PC-3 (cell line): ENCODE data around the gene TRA2B. TPM values are rescaled to one million over a fixed set of nuclear protein-coding genes. Genes with fewer than 3 reads are reported as not detected.

Experiments
- ATAC-seq: fragments of 200-7000 bp; cut with Tn5 transposase; 2 replicates; pipeline ENCODE4 v1.9.1; 2020; ENCODE audit warnings: mild to moderate bottlenecking, moderate library complexity
- BruUV-seq: library from RNA; stranded (reverse); fragments of 400-500 nt; replicated peaks from 2 replicates; lab custom pipeline; 2021; lab: Mats Ljungman, UMichigan
- CTCF ChIA-PET: fragments of 300-600 bp; sonication (Branson Sonifier 250); formaldehyde crosslinking; loops from one replicate; lab custom pipeline; 2022; ENCODE audit warnings: antibody characterized with exemption; lab: Charles Lee
- POLR2A ChIA-PET: fragments of 300-600 bp; sonication (Branson Sonifier 250); formaldehyde crosslinking; loops from one replicate; lab custom pipeline; 2022; ENCODE audit warnings: antibody characterized with exemption; ENCODE audit not compliant: unreplicated experiment; lab: Charles Lee
- DNase-seq: peaks from one replicate; pipeline ENCODE4 v3.0.0-alpha.2; 2015
- H2AFZ ChIP-seq: fragments of 300-600 bp; sonication (generic); 2 replicates; pipeline ENCODE4 v1.6.0; 2016; ENCODE audit warnings: antibody characterized with exemption, low read length
- H3F3A ChIP-seq: fragments of 300-600 bp; sonication (generic); one replicate; pipeline ENCODE4 v1.6.0; 2017; ENCODE audit warnings: antibody characterized with exemption, low read length, control low read depth, mild to moderate bottlenecking; ENCODE audit not compliant: unreplicated experiment
- H3K27ac ChIP-seq: fragments of 300-600 bp; sonication (generic); 2 replicates; pipeline ENCODE4 v1.5.1; 2016; ENCODE audit warnings: mild to moderate bottlenecking, low read length
- H3K27me3 ChIP-seq: fragments of 300-600 bp; sonication (generic); 2 replicates; pipeline ENCODE4 v1.6.1; 2016; ENCODE audit warnings: low read length, mixed read lengths
- H3K36me3 ChIP-seq: fragments of 300-600 bp; sonication (generic); 2 replicates; pipeline ENCODE4 v1.6.1; 2016; ENCODE audit warnings: low read depth, mixed run types, low read length, mixed read lengths
- H3K4me1 ChIP-seq: fragments of 300-600 bp; sonication (generic); 2 replicates; pipeline ENCODE4 v1.5.1; 2016; ENCODE audit warnings: low read length; ENCODE audit not compliant: insufficient read depth
- H3K4me2 ChIP-seq: fragments of 300-600 bp; sonication (generic); 2 replicates; pipeline ENCODE4 v1.6.0; 2016; ENCODE audit warnings: low read length
- H3K4me3 ChIP-seq: fragments of 300-600 bp; sonication (generic); 2 replicates; pipeline ENCODE4 v1.5.1; 2016; ENCODE audit warnings: mild to moderate bottlenecking, low read length, mixed read lengths
- H3K79me2 ChIP-seq: fragments of 300-600 bp; sonication (generic); 2 replicates; pipeline ENCODE4 v1.6.1; 2017; ENCODE audit warnings: low read length, mixed read lengths
- H3K9ac ChIP-seq: fragments of 300-600 bp; sonication (generic); 2 replicates; pipeline ENCODE4 v1.6.0; 2016; ENCODE audit warnings: mild to moderate bottlenecking, low read length
- H3K9me2 ChIP-seq: fragments of 300-600 bp; sonication (generic); replicated peaks from 2 replicates; pipeline ENCODE4 v1.6.1; 2016; ENCODE audit warnings: mixed run types, low read length, mixed read lengths
- H3K9me3 ChIP-seq: fragments of 300-600 bp; sonication (generic); 2 replicates; pipeline ENCODE4 v1.6.1; 2016; ENCODE audit warnings: low read length, mixed read lengths
- H4K20me1 ChIP-seq: fragments of 300-600 bp; sonication (generic); 2 replicates; pipeline ENCODE4 v1.6.1; 2016; ENCODE audit warnings: low read length, mixed read lengths
- CTCF ChIP-seq: fragments of 300-600 bp; sonication (generic); conservative IDR thresholded peaks from 2 replicates; pipeline ENCODE4 v1.5.1; 2017; ENCODE audit warnings: antibody characterized with exemption, low read depth, mild to moderate bottlenecking, low read length
- EZH2 ChIP-seq: fragments of 300-600 bp; sonication (generic); IDR thresholded peaks from one replicate; pipeline ENCODE4 v1.6.1; 2017; ENCODE audit warnings: antibody characterized with exemption, mild to moderate bottlenecking, low read length; ENCODE audit not compliant: unreplicated experiment
- EZH2phosphoT487 ChIP-seq: fragments of 300-600 bp; sonication (generic); IDR thresholded peaks from 2 replicates; pipeline ENCODE4 v1.6.1; 2018; ENCODE audit warnings: mild to moderate bottlenecking, antibody characterized with exemption, low read length, borderline replicate concordance
- intact Hi-C: fragments of 100-400 bp; cut with micrococcal nuclease; formaldehyde crosslinking; loops from 2 replicates; pipeline ENCODE4 v1.9.0; 2023
- total RNA-seq: library from RNA; depleted of rRNA; stranded (reverse); fragments of >200 nt; gene quantifications from 2 replicates; pipeline ENCODE4 v1.2.3, GENCODE V29; 2014

The TRA2B gene
- total RNA-seq, 1 experiment from 2014 or later, result 287 TPM

GRCh38 chr3:185984203-185984602 is 46.4 kb upstream of the TRA2B start:
- CTCF ChIA-PET, result no interaction called here
- Histone ChIP-seq H3K36me3 (no peaks in the 10 kb centered on the region), H3K27ac (no peak overlapping the region), H3K9me3 (no peaks in the 10 kb centered on the region), H3K4me3 (no peak overlapping the region), H3K27me3 (no peaks in the 10 kb centered on the region), H4K20me1 (no peaks in the 10 kb centered on the region), H2AFZ (peak overlapping the region; percentile 58; the same call in 1 of the 2 replicates), H3K4me2 (peak overlapping the region; percentile 64), H3K9me2 (no peaks in the 10 kb centered on the region), H3K9ac (no peak overlapping the region), H3F3A (no peaks in the 10 kb centered on the region), H3K79me2 (no peaks in the 10 kb centered on the region), H3K4me1 (peaks cover 14% of the 10 kb centered on the region)
- POLR2A ChIA-PET, result no interaction called here
- TF ChIP-seq EZH2phosphoT487 (no peak), CTCF (no peak), EZH2 (no peak)
- intact Hi-C loops, result loop anchor here (10.0 kb wide), 2 partner anchors 121 to 1181 kb away; partner anchors contain the start of gene ETV5
- BruUV-seq, result no TSS peak
- DNase-seq (no peak), ATAC-seq (peak; percentile 11; the same call in 1 of the 2 replicates)

GRCh38 chr3:185983495-185984141 is 45.8 kb upstream of the TRA2B start:
- Histone ChIP-seq H4K20me1 (no peaks in the 10 kb centered on the region), H3K9me3 (no peaks in the 10 kb centered on the region), H3K4me3 (peak overlapping the region; percentile 48), H3K36me3 (no peaks in the 10 kb centered on the region), H3K9me2 (no peaks in the 10 kb centered on the region), H3K4me1 (peaks cover 14% of the 10 kb centered on the region), H2AFZ (peak overlapping the region; percentile 58), H3K9ac (no peak overlapping the region), H3F3A (no peaks in the 10 kb centered on the region), H3K27ac (no peak overlapping the region), H3K27me3 (no peaks in the 10 kb centered on the region), H3K4me2 (peak overlapping the region; percentile 64), H3K79me2 (no peaks in the 10 kb centered on the region)
- ATAC-seq (peak; percentile 99), DNase-seq (peak; percentile 89)
- CTCF ChIA-PET, result interaction anchor here (0.5 to 2.0 kb wide), 7 partner anchors 25 to 557 kb away, joined by 3 to 13 read pairs (median 3); no protein-coding TSS in a partner anchor
- intact Hi-C loops, result loop anchor here (1.0 to 10.0 kb wide), 7 partner anchors 121 to 1181 kb away; partner anchors contain the start of gene ETV5
- TF ChIP-seq EZH2 (no peak), CTCF (peak; percentile 97), EZH2phosphoT487 (no peak)
- POLR2A ChIA-PET, result interaction anchor here (0.6 kb wide), 1 partner anchor 187 kb away, joined by 8 read pairs; no protein-coding TSS in a partner anchor
- no TSS peak for BruUV-seq

GRCh38 chr3:185982632-185983031 is 44.8 kb upstream of the TRA2B start:
- Histone ChIP-seq H3K27me3 (no peaks in the 10 kb centered on the region), H3K79me2 (no peaks in the 10 kb centered on the region), H3K4me3 (no peak overlapping the region), H2AFZ (no peak overlapping the region), H3K27ac (no peak overlapping the region), H4K20me1 (no peaks in the 10 kb centered on the region), H3K4me2 (no peak overlapping the region), H3K9me3 (no peaks in the 10 kb centered on the region), H3K4me1 (peaks cover 14% of the 10 kb centered on the region), H3K9me2 (no peaks in the 10 kb centered on the region), H3K9ac (no peak overlapping the region), H3K36me3 (no peaks in the 10 kb centered on the region), H3F3A (no peaks in the 10 kb centered on the region)
- no peak for DNase-seq
- intact Hi-C loops, result loop anchor here (1.0 to 10.0 kb wide), 7 partner anchors 122 to 1182 kb away; partner anchors contain the start of gene ETV5
- no peak for TF ChIP-seq CTCF
- TF ChIP-seq EZH2phosphoT487, result no peak
- no peak for TF ChIP-seq EZH2
- no peak for ATAC-seq
- ChIA-PET CTCF (interaction anchor here (0.6 to 2.0 kb wide), 5 partner anchors 250 to 1184 kb away, joined by 3 to 18 read pairs (median 7); no protein-coding TSS in a partner anchor), POLR2A (no interaction called here)
- no TSS peak for BruUV-seq
